ENCODE data around the gene HERPUD1. TPM values are rescaled to one million over a fixed set of nuclear protein-coding genes. Genes with fewer than 3 reads are reported as not detected.

Gene HERPUD1
- polyA plus RNA-seq, 1 of the 3 experiments (the other 2 are of a cell fraction) = 46.3 TPM

GRCh38 chr16:56993204-56993603 is 61.3 kb downstream of the HERPUD1 start:
- no peaks in the 10 kb centered on the region for H3K9me2 ChIP-seq
- H3K9me3 ChIP-seq = no peaks in the 10 kb centered on the region
- H3K9ac ChIP-seq = no peak overlapping the region
- TF ChIP-seq EZH2phosphoT487 (IDR thresholded peaks at IDR 0.05; ENCODE audit: borderline replicate concordance, low read depth) = no peak
- TF ChIP-seq EP300 (IDR thresholded peaks at IDR 0.05; ENCODE audit: borderline replicate concordance in 1 of 2, low read depth in 1 of 2, low read length in 1 of 2) = no peak
- no peak for TF ChIP-seq RCOR1 (IDR thresholded peaks at IDR 0.05; ENCODE audit: low read length)
- TF ChIP-seq ZBTB33 (IDR thresholded peaks at IDR 0.05; ENCODE audit: borderline replicate concordance, low read depth) = no peak
- TF ChIP-seq FOXJ3 (CRISPR knock-in tag; IDR thresholded peaks at IDR 0.05) = no peak
- no peak for TF ChIP-seq MEF2A (IDR thresholded peaks at IDR 0.05; ENCODE audit: borderline replicate concordance, low read depth)
- no peak for TF ChIP-seq USF2 (IDR thresholded peaks at IDR 0.05; ENCODE audit: borderline replicate concordance, low read depth, low read length)
- no peak for TF ChIP-seq RFX5 (IDR thresholded peaks at IDR 0.05; ENCODE audit: low read length)
- TF ChIP-seq TAF1 (IDR thresholded peaks at IDR 0.05; ENCODE audit: borderline replicate concordance, low read depth, low read length) = no peak
- no peak for TF ChIP-seq IRF3 (IDR thresholded peaks at IDR 0.05; ENCODE audit: low read depth, low read length)
- TF ChIP-seq MXI1 (IDR thresholded peaks at IDR 0.05; ENCODE audit: low read depth, low read length) = no peak
- TF ChIP-seq TCF12 (IDR thresholded peaks at IDR 0.05) = no peak
- TF ChIP-seq GABPA (IDR thresholded peaks at IDR 0.05; ENCODE audit: low read depth) = no peak
- no peak for TF ChIP-seq JUND (IDR thresholded peaks at IDR 0.05)
- no peak for TF ChIP-seq SMC3 (IDR thresholded peaks at IDR 0.05; ENCODE audit: low read depth, low read length)
- no peak for TF ChIP-seq FOSL2 (IDR thresholded peaks at IDR 0.05; ENCODE audit: borderline replicate concordance, low read depth)
- no peak for TF ChIP-seq TEAD4 (IDR thresholded peaks at IDR 0.05; ENCODE audit: borderline replicate concordance, insufficient read depth)
- TF ChIP-seq RXRA (IDR thresholded peaks at IDR 0.05; ENCODE audit: borderline replicate concordance, low read depth) = no peak
- TF ChIP-seq GATA2 (CRISPR knock-in tag; IDR thresholded peaks at IDR 0.05) = no peak
- POLR2A ChIA-PET = no interaction called here
- H3K4me1 ChIP-seq (ENCODE audit: control insufficient read depth in 1 of 2, insufficient read depth in 2 of 2, low read depth in 1 of 2, low read length in 1 of 2) = peaks cover 12 to 18% of the 10 kb centered on the region in 2 experiments; a peak in 2 of 4 replicates
- CTCF ChIA-PET = interaction anchor here (0.5 kb wide), 1 partner anchor 27 kb away, joined by 3 read pairs; no protein-coding TSS in a partner anchor
- no peak for DNase-seq
- 57% methylated on average over 2 of the region's 2 CpGs for WGBS (ENCODE audit: low lambda C conversion rate)
- no peaks in the 10 kb centered on the region for H3K79me2 ChIP-seq (ENCODE audit: insufficient read depth)
- H3K27ac ChIP-seq (ENCODE audit: low read depth in 2 of 2, low read length in 1 of 2) = no peak overlapping the region
- H3F3A ChIP-seq (replicated peaks; ENCODE audit: insufficient read depth) = peaks cover 4% of the 10 kb centered on the region
- H3K27me3 ChIP-seq (ENCODE audit: insufficient read depth) = no peaks in the 10 kb centered on the region
- no peak overlapping the region for H3K4me3 ChIP-seq (ENCODE audit: low read depth in 2 of 2, low read length in 1 of 2)
- H2AFZ ChIP-seq (ENCODE audit: low read depth) = no peak overlapping the region
- H4K20me1 ChIP-seq (ENCODE audit: insufficient read depth) = no peaks in the 10 kb centered on the region
- H3K36me3 ChIP-seq (replicated peaks in 1 of 2; ENCODE audit: control insufficient read depth in 1 of 2, insufficient read depth in 2 of 2, low read length in 1 of 2) = no peaks in the 10 kb centered on the region
- H3K4me2 ChIP-seq = no peak overlapping the region

Measured in SK-N-SH (cell line).